Right lobe of liver (tissue), 6 donors: Measurements from ENCODE around the gene PHIP. TPM values are rescaled to one million over a fixed set of nuclear protein-coding genes. Genes with fewer than 3 reads are reported as not detected.
"Not testable (repeated sequence)": the region's sequence is repeated elsewhere in the genome, so short reads cannot be mapped to it uniquely, and the experiment has no call there.

ENCODE experiments used
- ATAC-seq, 4 donors: fragments of 200-7000 bp; cut with Tn5 transposase; one replicate each; pipeline ENCODE4 v1.9.1; 2020; ENCODE audit warnings: mild to moderate bottlenecking in 4 of 4, moderate library complexity in 4 of 4
- DNase-seq, 3 donors: peaks; one replicate each; pipeline ENCODE4 v3.0.0-alpha.2; 2020
- H3K27ac ChIP-seq, 3 donors: fragments of 200-600 bp; one replicate each; pipeline ENCODE4 v1.8.0; 2022
- H3K27me3 ChIP-seq, 2 donors: fragments of 200-600 bp; one replicate each; pipeline ENCODE4 v1.8.0; 2022
- H3K36me3 ChIP-seq, 4 donors: fragments of 200-600 bp; sonication (generic) in 1 of 4; one replicate each; pipeline versions ENCODE4 v1.5.1 to v1.8.0; 2017 to 2022; ENCODE audit warnings: control low read depth in 1 of 4
- H3K4me1 ChIP-seq, 4 donors: fragments of 200-600 bp; sonication (generic) in 1 of 4; one replicate each; pipeline versions ENCODE4 v1.5.1 to v1.8.0; 2017 to 2022; ENCODE audit warnings: control low read depth in 1 of 4
- H3K4me3 ChIP-seq, 3 donors: fragments of 200-600 bp; one replicate each; pipeline ENCODE4 v1.8.0; 2022
- H3K9me3 ChIP-seq, 4 donors: fragments of 200-600 bp; sonication (generic) in 1 of 4; one replicate each; pipeline versions ENCODE4 v1.5.1 to v1.8.0; 2017 to 2022; ENCODE audit warnings: control low read depth in 1 of 4
- CTCF ChIP-seq, 4 donors: fragments of 200-600 bp in 3 of 4; fragments of 450-650 bp in 1 of 4; IDR thresholded peaks; one replicate each; pipeline versions ENCODE4 v1.5.1 to v1.8.0; 2016 to 2022; ENCODE audit warnings: antibody characterized with exemption in 4 of 4, mild to moderate bottlenecking in 2 of 4
- POLR2A ChIP-seq: fragments of 450-650 bp; IDR thresholded peaks from one replicate; pipeline ENCODE4 v1.6.1; 2017; ENCODE audit warnings: antibody characterized with exemption, mild to moderate bottlenecking
- WGBS: methylation state at CpG from one replicate; pipeline ENCODE4 v1.1.6; 2018; ENCODE audit warnings: low coverage, low lambda C conversion rate; ENCODE audit not compliant: insufficient coverage; ENCODE audit errors: missing lambda C conversion rate; 5-methylcytosine and 5-hydroxymethylcytosine counted together
- intact Hi-C, 2 donors: fragments of 100-400 bp; cut with DNase I; formaldehyde crosslinking; loops; one replicate each; pipeline versions ENCODE4 v1.11.2 to v1.14.1; 2022
- total RNA-seq, 6 experiments: library from RNA; depleted of rRNA in 2 of 6; stranded (reverse); fragments of >200 nt in 2 of 6; fragmentation: NEBNext Ultra II Directional in 3 of 6; extraction: Animal tissue kit (Norgen Biotek cat#: 25700) in 3 of 6; gene quantifications; one replicate each; pipeline versions ENCODE4 v1.1.0 to v1.2.4, GENCODE V29; 2016 to 2023
- donor health status: DM: no; HTN: yes; CAD: no.
- donor health status: DM: no; HTN: no; CAD: no.
- donor health status: DM: no; HTN: no; CAD: no.
- donor health status: DM: no; HTN: yes; CAD: no.
- donor health status: DM: no; HTN: yes; CAD: no.

PHIP gene
- total RNA-seq, 6 experiments from 2014 or later, result 5.0 to 7.8 (median 6.4) TPM

GRCh38 chr6:78936515-78936914 is 141.5 kb downstream of the PHIP start:
- H3K27me3 ChIP-seq, result no peaks in the 10 kb centered on the region
- WGBS, result 75% methylated on average over 2 of the region's 2 CpGs
- TF ChIP-seq CTCF (IDR thresholded peaks at IDR 0.05), result no peak
- no peak for TF ChIP-seq POLR2A
- ATAC-seq (no peak), DNase-seq (no peak)
- intact Hi-C loops, result no loop called here
- no peak overlapping the region for H3K27ac ChIP-seq
- no peaks in the 10 kb centered on the region for H3K4me1 ChIP-seq
- H3K36me3 ChIP-seq, result peaks cover 0 to 21% (median 2%) of the 10 kb centered on the region in 4 donors
- no peak overlapping the region for H3K4me3 ChIP-seq
- no peaks in the 10 kb centered on the region for H3K9me3 ChIP-seq

GRCh38 chr6:78935553-78935952 is 142.5 kb downstream of the PHIP start:
- intact Hi-C loops, result no loop called here
- WGBS, result 97% methylated on average over 2 of the region's 2 CpGs

GRCh38 chr6:78925317-78925716 is 152.7 kb downstream of the PHIP start:
- WGBS, result 84% methylated on average over 3 of the region's 3 CpGs
- H3K9me3 ChIP-seq, result no peaks in the 10 kb centered on the region
- intact Hi-C loops, result no loop called here
- H3K4me1 ChIP-seq, result no peaks in the 10 kb centered on the region
- TF ChIP-seq CTCF (IDR thresholded peaks at IDR 0.05) (no peak), POLR2A (no peak)
- no peak overlapping the region for H3K4me3 ChIP-seq
- DNase-seq (no peak), ATAC-seq (no peak)
- H3K36me3 ChIP-seq, result no peaks in the 10 kb centered on the region
- H3K27ac ChIP-seq, result no peak overlapping the region
- H3K27me3 ChIP-seq, result no peaks in the 10 kb centered on the region

More at GRCh38 chr6:78935553-78935952, 142.5 kb downstream of the PHIP start:
- TF ChIP-seq CTCF (IDR thresholded peaks at IDR 0.05), result no peak
- no peak for TF ChIP-seq POLR2A
- no peaks in the 10 kb centered on the region for H3K9me3 ChIP-seq
- DNase-seq (no peak), ATAC-seq (no peak)
- no peaks in the 10 kb centered on the region for H3K4me1 ChIP-seq
- peaks cover 0 to 13% (median 2%) of the 10 kb centered on the region in 4 donors for H3K36me3 ChIP-seq
- H3K4me3 ChIP-seq, result no peak overlapping the region
- H3K27me3 ChIP-seq, result no peaks in the 10 kb centered on the region
- H3K27ac ChIP-seq, result no peak overlapping the region

- H3K27ac ChIP-seq, H3K4me3 ChIP-seq, ATAC-seq, H3K4me1 ChIP-seq, intact Hi-C loops, H3K27me3 ChIP-seq, DNase-seq, H3K9me3 ChIP-seq, H3K36me3 ChIP-seq: not testable (repeated sequence)
- 85% methylated on average over 4 of the region's 10 CpGs for WGBS
Observed at GRCh38 chr6:78921168-78921567, 156.9 kb downstream of the PHIP start.

GRCh38 chr6:78917788-78918187 is 160.3 kb downstream of the PHIP start:
- Histone ChIP-seq H3K4me1 (no peaks in the 10 kb centered on the region), H3K27me3 (no peaks in the 10 kb centered on the region), H3K27ac (no peak overlapping the region), H3K4me3 (no peak overlapping the region), H3K36me3 (no peaks in the 10 kb centered on the region), H3K9me3 (no peaks in the 10 kb centered on the region)
- ATAC-seq, result no peak
- WGBS, result no CpG with 5 or more reads among the region's 1 CpG
- no peak for DNase-seq
- intact Hi-C loops, result no loop called here
- TF ChIP-seq CTCF (IDR thresholded peaks at IDR 0.05) (no peak), POLR2A (no peak)
